GM21360 (cell line): ENCODE data around the gene AFAP1L1.

Source experiments
- ATAC-seq: cut with Tn5 transposase; IDR thresholded peaks from one replicate; pipeline ENCODE4 v1.9.1; 2021; ENCODE audit warnings: mild to moderate bottlenecking, moderate library complexity; ENCODE audit not compliant: unreplicated experiment

Gene AFAP1L1

DNA sequence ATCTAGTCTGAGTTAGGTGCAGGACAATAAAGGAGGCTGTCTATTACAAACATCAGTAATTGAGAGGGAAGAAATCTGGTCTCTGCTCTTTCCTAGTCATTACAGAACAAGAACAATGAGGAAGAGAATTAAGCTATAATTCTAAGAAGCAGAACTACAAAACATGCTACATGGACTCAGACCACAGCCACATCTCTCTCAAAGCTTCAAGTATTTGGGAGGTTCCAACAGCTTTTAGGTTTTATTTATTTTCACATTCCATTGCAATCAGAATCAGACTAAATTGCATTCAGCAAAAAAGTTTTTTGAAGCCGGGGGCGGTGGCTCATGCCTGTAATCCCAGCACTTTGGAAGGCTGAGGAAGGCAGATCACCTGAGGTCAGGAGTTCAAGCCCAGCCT is 72.5 kb downstream of the AFAP1L1 start:
- no peak for ATAC-seq

DNA sequence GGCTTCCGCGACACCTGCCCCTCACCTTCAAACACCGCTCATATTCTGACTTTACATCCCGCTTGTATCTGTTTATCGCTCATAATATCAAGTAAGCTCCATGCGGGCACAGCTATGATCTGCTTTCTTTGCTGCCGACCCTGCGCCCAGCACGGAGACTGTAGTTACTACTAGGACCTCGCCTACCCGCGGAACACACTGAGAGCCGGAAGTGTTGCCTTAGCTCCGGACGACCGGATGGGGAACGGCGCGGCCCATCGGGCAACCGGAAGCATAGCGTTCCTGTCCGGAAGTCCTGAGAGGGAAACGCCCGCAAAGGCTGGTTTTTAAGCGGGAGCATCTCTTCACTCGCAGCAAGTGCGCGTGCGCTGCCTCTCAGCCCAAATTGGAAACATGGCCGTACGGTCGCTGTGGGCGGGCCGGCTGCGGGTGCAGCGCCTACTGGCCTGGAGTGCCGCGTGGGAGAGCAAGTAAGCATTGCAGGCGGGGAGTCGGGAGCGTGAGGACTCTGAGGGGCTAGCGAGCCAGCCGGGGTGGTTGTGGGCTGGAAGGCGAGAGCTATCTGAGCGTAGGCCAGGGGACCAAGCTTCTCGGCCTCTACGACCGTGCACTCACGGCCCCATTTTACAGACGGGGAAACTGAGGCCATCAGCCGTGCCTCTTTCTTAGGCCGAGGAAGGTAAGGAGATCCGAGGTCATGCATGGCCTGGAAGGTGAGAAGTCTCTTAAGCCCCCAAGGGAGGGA is 73.7 kb downstream of the AFAP1L1 start, which contains the start of gene GRPEL2:
Gene GRPEL2 (plus strand): TSS at position 353 of the 745 bp plus-strand sequence. CDS start 41 bp downstream, at position 394.
- ATAC-seq: peak; percentile 97

DNA sequence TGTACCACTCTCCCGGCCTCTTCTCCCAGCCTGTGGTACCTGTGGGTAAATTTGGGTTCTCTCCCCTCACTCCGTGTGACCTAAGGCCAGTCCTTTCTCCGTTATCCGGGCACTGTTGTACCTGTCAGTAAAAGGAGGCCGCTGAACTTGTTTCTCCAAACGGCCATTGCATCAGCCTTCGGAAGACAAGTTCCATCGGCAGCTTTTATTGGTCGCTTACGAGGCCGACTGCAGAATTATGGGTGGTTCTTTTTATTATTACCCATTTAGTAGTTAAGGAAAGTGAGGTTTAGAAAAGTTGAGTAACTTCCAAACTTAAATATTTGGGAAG is 74.2 kb downstream of the AFAP1L1 start:
- peak; percentile 8 for ATAC-seq

DNA sequence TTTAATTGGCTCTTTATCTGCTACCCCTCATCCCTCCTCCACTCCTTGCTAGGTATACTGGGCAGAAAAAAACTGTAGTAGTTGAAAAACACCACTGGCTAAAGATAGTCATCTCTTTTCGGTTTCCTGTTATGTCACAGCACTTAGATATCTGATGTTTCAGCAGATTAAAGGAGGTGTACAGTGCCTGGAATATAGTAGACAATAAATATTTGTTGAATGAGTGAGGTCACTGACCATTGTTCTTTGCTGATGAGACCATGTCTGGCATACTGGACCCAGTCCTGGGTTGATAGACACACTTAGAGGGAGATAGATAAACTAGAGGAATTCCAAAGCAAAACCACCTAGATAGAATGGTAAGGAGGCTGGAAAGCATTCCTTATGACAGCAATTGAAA is 76.9 kb downstream of the AFAP1L1 start:
- no peak for ATAC-seq

DNA sequence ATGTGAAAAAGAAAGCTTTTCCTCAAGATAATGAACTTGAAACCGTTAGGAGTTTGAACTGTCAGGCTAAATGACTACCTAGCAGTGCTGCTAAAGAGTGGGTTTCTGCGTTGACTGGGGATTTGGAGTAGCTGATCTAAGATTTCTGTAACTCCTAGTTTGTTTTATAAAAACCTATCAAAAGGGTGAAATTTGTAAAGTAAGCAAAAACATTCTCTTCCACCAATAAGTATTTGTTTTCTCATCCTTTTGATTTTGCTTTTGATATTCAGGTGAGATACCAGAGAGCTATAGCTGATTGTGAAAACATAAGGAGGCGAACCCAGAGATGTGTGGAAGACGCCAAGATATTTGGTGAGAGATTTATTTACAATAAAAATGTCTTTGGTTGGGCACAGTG is 77.7 kb downstream of the AFAP1L1 start:
- ATAC-seq: no peak

DNA sequence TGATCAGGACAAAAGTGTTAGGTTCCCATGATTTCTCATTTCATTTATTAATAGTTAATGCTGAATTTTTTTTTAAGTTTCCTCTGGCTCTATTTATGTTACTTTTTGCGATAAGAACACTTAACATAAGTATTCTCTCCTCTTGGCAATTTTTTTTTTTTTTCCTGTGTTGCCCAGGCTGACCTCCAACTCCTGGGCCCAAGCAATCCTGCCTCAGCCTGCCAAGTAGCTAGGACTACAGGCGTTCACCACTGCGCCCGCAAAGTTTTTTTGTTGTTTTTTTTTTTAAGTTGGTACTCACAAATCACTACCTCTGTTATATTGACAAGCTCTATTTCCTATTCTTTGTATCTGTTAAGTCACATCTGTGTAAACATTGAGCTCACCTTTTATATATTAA is 80.5 kb downstream of the AFAP1L1 start:
- no peak for ATAC-seq

DNA sequence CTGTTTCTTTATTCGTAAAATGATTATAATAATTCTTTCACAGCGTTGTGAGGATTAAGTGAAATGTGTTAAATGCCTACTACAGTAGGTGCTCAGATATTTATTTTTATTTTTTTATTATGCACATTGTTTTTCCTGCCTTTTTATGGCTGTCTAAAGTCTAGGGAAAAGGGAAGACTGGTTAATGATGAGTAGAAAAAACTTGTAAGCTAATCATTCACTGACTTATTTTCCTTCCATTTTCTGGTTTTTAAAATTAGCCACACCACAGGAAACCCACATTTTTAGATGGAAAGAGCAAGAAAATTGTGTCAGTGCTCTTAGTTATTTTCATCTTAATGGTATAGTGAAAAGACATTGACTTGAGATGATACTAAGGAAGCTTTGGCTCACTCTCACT is 82.3 kb downstream of the AFAP1L1 start:
- no peak for ATAC-seq

DNA sequence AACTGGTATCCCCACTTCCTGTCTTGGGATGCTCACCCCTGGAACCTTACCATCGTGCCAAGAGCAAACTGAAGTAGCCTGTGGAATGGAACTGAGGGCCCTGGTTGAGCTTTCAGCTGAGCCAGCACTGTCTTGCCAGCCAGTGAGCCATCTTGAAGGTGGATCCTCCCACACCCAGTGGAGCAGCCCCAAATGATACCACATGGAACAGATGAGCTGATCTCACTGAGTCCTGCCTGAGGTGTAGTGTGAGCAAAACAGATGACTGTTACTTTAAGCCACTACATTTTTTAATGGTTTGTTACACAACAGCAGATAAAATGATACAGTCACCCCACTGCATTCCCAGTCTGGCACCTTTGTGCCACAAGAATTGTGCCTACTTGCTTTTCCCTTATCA is 84.0 kb downstream of the AFAP1L1 start:
- no peak for ATAC-seq

DNA sequence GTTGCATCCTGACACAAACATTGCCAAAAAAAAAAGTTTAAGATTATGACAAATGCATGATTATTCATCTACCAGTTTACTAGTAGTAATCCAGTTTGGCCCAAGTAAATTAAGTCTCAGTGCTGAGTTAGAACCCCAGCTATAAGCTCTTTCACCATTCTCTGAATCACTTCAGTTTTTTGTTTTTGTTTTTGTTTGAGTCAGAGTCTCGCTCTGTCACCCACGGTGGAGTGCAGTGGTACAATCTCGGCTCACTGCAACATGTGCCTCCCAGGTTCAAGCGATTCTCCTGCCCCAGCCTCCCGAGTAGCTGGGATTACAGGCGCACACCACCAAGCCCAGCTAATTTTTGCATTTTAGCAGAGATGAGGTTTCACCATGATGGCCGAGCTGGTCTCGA is 84.7 kb downstream of the AFAP1L1 start:
- ATAC-seq: no peak

DNA sequence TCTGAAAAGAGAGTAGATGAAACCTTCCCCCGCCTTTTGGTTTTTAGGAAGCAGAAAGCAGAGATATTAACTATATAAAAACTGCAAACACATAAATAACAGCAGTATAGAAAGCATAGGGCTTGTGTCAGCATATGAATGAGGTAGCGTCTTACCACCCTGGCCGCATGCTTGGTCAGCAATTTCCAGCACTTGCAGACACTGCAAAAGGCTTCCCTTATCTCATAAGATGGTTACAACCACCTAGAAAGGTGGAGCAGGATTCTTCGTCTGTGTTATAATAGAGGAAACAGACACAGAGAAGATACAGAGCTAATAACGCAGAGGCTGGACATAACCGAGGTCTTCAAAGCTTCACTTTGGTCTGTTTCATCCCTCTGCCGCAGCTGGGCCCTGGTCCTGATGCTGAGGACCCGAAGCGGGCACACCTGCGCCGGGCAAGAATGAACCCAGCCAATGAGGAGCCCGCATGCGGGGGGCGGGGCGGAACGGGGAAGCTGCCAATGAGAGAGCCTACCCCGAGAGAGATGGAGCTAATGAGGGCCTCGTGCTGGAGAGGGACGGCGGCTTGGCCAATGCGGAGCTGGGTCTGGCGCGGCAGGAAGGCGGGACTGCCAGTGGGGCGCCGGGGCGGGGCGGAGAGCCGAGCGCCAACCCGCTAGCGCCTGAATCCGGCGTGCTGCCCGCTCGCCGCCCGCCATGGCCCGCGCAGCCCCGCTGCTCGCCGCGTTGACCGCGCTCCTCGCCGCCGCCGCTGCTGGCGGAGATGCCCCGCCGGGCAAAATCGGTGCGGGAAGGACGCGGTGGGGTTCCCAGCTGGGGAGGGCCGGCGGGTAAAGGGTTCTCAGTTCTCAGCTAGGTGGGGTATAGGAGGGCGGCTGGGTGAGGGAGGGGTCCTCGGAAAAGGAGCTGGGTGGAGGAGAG is 86.0 kb downstream of the AFAP1L1 start, which contains the start of gene PCYOX1L:
Gene PCYOX1L (plus strand): TSS at position 677 of the 924 bp plus-strand sequence. CDS start 23 bp downstream, at position 700.
- ATAC-seq: peak; percentile 99

DNA sequence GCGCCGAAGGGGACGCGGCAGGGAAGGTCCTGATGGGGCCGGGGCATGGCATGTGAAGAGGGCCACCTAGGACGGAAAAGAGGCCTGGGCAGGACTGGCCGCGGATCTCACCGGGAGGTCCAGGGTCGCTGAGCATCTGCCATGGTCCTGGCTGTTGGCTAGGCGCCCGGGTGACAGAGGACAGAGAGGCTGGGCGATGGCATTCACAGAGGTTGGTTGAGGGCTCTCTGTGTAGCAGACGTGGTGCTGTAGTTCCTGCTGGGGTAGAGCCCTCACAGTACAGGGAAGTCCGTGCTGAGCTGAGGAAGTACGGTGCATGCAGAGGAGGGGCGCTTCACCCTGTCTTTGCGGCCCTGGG is 86.6 kb downstream of the AFAP1L1 start:
- ATAC-seq: peak; percentile 1

DNA sequence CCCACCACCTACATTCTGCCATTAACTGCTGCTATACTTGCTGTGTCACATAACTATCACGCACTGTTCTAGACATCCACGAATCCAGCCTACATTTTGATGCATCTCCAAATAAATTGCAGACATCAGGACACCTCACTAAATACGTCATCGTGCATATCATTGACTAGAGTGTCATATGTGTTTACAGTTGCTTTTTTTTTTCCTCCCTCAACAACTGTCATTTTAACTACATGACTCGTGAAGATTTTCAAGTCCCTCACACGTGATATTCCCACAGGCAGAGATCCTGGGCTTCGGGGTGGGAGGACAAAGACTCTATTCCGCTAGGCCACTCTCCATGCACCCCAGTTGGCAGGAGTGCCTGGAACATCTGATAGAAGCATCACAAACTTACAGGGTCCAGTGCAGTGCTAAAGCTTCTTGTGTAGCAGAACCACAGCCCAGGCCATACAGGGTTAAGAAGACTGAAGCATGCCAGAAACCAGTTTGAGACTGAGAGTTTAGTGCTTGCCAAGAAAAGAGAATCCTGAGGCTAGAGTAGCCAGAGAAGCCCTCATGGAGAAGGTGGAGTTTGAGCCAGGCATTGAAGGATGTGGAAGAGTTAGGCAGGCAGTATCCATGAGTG is 87.3 kb downstream of the AFAP1L1 start:
- ATAC-seq: no peak

DNA sequence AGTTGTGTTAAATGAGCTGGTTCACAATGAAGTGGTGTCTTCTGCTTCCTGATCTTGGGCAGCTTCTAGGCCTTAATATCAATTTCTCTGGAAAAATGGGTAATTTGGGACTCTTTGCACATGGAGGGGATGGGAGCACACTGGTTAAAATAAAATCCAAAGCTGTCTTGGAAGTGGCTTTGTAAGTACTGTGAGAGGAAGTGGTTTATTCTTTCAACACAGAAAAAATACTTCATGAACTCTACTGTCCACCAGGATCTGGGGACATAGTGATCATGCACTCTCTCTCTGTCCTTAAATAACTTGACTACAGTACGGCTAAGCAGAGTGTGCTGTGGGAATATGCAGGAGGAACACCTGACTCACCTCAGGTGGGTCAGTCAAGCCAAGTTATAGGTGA is 88.6 kb downstream of the AFAP1L1 start:
- no peak for ATAC-seq

DNA sequence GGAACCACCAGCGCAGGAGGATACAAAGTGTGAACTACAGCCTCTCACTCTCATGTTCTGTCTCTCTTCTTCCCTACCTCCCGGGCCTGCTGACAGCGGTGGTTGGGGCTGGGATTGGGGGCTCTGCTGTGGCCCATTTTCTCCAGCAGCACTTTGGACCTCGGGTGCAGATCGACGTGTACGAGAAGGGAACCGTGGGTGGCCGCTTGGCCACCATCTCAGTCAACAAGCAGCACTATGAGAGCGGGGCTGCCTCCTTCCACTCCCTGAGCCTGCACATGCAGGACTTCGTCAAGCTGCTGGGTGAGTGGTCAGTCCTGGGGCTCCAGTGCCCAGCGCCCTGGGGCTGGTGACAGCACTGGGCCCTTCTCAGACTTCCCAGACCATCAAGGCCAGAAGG is 90.9 kb downstream of the AFAP1L1 start:
- no peak for ATAC-seq

DNA sequence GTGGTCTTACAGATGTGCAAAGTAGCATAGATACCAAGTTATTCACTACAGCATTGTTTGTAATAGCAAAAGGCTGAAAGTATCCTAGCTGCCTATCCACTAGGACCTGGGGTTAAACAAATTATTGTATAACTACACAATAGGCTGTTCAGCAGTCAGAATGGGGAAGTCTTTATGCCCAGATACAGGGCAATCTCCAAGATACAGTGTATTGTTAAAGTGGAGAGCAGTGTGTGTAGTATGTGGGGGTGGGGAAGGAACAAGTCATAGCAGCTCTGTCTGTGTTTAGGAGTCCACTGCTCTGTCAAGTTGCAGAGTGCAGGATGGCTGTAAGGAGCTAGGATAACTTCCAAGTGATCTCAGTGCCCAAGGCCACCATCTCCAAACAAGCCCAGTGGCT is 91.7 kb downstream of the AFAP1L1 start:
- ATAC-seq: no peak

DNA sequence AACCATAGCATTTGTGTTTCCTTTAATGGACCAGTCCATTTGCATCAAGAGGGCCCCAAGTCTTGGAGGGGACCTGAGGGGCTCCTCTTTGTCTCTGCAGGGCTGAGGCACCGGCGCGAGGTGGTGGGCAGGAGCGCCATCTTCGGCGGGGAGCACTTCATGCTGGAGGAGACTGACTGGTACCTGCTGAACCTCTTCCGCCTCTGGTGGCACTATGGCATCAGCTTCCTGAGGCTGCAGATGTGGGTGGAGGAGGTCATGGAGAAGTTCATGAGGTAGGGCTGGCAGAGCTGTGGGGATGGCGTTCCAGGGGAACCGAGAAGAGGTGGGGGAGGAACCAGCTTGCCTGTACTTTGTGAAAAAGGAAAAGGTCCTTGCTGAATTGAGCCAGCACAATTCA is 92.3 kb downstream of the AFAP1L1 start:
- no peak for ATAC-seq

DNA sequence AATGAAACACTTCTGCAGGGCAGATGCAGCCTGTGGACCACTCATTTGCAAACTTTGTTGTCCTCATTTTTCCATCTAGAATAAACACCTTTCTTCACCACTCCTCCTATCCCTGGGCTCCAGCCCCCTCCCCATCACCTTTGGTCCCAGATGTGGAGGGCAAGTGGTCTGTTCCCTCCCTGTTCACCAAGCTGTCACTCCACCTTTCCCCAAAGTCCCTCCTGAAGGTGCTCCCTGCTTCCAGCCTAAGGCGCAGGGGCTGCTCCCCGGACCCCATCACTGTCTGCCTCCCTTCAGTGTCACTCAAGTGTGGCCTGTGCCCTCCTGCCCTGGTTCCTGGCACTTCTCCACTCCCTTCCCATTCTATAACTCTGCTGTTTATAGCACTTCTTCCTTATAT is 93.1 kb downstream of the AFAP1L1 start:
- ATAC-seq: no peak

DNA sequence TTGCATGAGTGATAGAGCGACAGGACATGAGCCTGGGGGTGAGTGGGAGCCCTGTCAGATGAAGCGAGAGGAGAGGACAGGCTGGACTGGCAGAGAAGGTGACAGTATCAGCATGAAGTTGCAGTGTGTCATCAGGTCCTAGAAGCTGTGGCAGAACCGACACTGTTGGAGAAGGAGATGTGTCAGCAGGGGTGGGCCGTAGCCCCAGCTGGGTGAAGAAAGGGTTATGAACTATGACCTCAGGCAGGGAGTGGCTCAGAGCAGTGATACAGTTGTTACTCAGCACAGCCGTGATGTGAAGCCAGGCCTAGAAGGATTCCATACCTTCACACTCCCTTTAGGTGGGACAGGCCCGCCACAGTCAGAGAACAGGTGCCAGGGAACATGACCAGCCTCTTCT is 93.8 kb downstream of the AFAP1L1 start:
- no peak for ATAC-seq

DNA sequence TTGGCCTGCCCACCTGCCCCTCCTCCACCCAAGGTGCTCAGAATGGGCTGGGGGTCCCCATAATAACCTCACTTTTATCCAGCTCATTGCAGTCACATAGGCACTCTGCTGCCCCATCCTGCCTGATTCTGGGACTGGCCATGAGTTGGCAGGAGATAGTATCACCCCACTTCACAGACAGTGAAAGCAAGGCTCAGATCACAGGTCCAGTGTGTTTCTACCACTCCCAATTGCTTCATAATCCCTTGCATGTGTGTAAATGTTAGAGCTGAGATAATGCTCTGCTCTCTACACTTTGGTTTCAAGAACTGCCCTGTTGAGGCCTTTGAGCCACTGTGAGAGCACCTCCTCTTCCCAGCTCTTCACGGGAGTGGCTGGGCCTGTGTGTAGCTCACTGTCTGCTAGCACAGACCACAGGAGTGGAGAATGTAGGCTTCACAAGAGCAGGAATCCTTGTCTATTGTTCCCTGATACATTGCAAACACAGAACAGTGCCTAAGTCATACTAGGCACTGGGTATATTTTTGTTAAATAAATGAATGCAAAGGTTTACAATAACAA is 94.6 kb downstream of the AFAP1L1 start:
- ATAC-seq: no peak

DNA sequence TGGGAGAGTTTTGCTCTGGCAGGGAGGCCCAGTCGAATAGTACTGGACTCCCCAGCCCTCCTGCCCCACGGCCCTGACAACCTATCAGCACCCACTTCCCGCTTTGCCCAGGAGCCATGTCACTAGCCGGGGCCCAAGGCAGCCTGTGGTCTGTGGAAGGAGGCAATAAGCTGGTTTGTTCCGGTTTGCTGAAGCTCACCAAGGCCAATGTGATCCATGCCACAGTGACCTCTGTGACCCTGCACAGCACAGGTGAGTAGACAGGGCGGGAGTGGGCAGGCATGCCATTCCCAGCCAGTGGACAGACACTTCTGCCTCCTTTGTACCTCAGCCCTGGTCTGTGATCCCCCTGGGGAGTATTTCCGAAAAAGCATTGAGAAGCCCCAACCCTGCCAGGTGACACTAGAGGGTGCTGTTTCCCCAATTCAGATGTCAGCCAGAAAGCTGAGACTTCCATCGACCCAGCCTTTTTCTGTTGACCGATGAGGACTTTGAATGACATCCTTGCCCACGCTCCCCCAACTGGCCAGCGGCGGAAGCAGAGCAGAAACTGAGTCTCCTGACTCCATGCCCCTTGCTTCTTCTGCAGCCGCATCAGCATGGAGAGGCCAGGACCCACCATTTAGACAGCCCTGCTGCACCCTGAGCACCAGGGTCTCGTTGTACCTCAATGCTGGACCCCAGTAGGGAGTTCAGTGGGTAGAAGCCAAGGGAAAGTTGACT is 95.8 kb downstream of the AFAP1L1 start:
- peak; percentile 75 for ATAC-seq
